ENCODE measurements around the gene DNAJB14. TPM values are rescaled to one million over a fixed set of nuclear protein-coding genes. Genes with fewer than 3 reads are reported as not detected.
A peak's percentile ranks its signal among the peaks of the same experiment; 100 is the strongest.

DNAJB14 gene
- total and polyA plus RNA-seq, 2 experiments from 2014 or later, result 24.9 to 27.3 TPM

DNA sequence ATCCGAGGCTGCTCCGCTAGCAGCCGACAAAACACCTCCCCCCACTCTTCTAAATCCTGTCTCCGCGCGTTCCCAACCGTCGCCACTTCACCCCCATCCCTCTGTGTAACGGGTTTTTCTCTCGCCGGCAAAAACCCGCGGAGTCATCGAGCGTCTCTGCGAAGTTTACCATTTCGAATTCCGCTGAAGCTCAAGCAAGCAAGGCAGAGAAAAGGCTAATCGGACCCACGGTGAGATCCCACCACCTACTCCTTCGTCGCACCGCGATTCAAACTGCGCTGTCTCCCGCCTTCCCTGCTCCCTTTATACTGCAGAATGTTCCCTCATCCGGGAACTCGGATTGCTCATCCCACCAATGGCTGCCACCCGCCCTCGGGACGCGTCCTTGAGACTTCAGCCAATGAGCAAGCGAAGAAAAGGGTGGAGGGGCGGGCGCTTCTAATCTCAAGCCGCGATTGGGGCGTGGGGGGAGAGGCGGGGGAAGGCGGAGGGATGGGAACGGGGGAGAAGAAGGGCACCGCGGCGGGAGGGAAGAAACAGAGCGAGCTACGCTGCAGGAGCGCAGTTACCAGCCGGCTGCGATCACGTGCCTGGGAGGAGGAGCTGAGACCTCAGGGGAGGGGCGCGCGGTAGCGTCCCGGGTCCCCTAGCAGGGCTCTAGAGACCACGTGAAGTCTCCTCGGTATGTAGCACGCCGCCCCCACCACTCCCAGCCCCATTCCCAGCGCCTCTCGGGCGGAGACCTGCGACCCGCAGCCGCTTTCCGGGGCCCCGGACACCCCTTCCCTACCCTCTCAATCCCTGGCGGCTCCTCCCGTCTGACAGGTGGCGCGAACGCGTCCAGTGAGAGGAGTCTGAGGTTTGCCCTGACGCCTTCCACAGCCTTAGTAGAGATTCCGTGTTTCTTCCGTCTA is 3.8 kb upstream of the DNAJB14 start, which contains the start of gene H2AZ1:
H2AZ1 (minus strand) TSS at position 277 of the 914 bp plus-strand sequence; CDS start at position 172, 105 bp downstream.
- Mint-ChIP-seq H3K36me3 (ENCODE audit: low read depth) (peaks cover 3% of the 10 kb centered on the region; the same call in 1 of the 3 replicates), H3K9me3 (no peaks in the 10 kb centered on the region)
- peak; percentile 64 for ATAC-seq

More for the DNA sequence above, 3.8 kb upstream of the DNAJB14 start, which contains the start of gene H2AZ1:
- DNase-seq (ENCODE audit: low spot score), result peak; percentile 99
- Histone ChIP-seq H3K4me2 (peak within 1 kb of the TSS; percentile 97), H3K9me2 (ENCODE audit: insufficient read depth) (no peaks in the 10 kb centered on the region), H3K4me3 (peak within 1 kb of the TSS; percentile 96), H3K36me3 (ENCODE audit: insufficient read depth) (peaks cover 12% of the 10 kb centered on the region), H4K20me1 (replicated peaks; ENCODE audit: insufficient read depth) (peaks cover 15% of the 10 kb centered on the region), H3K79me2 (replicated peaks; ENCODE audit: insufficient read depth) (peaks cover 34% of the 10 kb centered on the region), H2AFZ (peak within 1 kb of the TSS; percentile 94), H3K4me1 (ENCODE audit: insufficient read depth) (peaks cover 28% of the 10 kb centered on the region), H3K27ac (ENCODE audit: low read depth) (peak within 1 kb of the TSS; percentile 100), H3K27me3 (ENCODE audit: insufficient read depth) (no peaks in the 10 kb centered on the region), H3F3A (replicated peaks; ENCODE audit: low read depth) (peaks cover 29% of the 10 kb centered on the region)
- Mint-ChIP-seq H3K4me3 (no peak within 1 kb of the TSS), H3K27ac (no peak within 1 kb of the TSS), H3K4me1 (peaks cover 18% of the 10 kb centered on the region), H3K27me3 (ENCODE audit: insufficient read depth, low read depth, poor library complexity) (peaks cover 10% of the 10 kb centered on the region)
- TF ChIP-seq CREB1 (CRISPR knock-in tag; IDR thresholded peaks at IDR 0.05; ENCODE audit: low read depth) (peak; percentile 58; the same call in 1 of the 2 replicates), ZNF331 (CRISPR knock-in tag; IDR thresholded peaks at IDR 0.05; ENCODE audit: low read depth) (no peak), JUNB (IDR thresholded peaks at IDR 0.05; ENCODE audit: unreplicated experiment) (no peak), EZH2 (IDR thresholded peaks at IDR 0.05; ENCODE audit: low read depth, unreplicated experiment) (no peak), ZNF462 (CRISPR knock-in tag; IDR thresholded peaks at IDR 0.05) (no peak), ETS1 (IDR thresholded peaks at IDR 0.05) (peak; percentile 65; the same call in 1 of the 2 replicates), EZH2phosphoT487 (IDR thresholded peaks at IDR 0.05; ENCODE audit: unreplicated experiment) (no peak), ZNF114 (CRISPR knock-in tag; IDR thresholded peaks at IDR 0.05) (no peak), NANOG (IDR thresholded peaks at IDR 0.05; ENCODE audit: borderline replicate concordance) (no peak), STAT1 (IDR thresholded peaks at IDR 0.05; ENCODE audit: unreplicated experiment) (no peak), POLR2AphosphoS5 (IDR thresholded peaks at IDR 0.05; ENCODE audit: low read depth) (peak; percentile 100)
- TF ChIP-seq, protein P1, sequence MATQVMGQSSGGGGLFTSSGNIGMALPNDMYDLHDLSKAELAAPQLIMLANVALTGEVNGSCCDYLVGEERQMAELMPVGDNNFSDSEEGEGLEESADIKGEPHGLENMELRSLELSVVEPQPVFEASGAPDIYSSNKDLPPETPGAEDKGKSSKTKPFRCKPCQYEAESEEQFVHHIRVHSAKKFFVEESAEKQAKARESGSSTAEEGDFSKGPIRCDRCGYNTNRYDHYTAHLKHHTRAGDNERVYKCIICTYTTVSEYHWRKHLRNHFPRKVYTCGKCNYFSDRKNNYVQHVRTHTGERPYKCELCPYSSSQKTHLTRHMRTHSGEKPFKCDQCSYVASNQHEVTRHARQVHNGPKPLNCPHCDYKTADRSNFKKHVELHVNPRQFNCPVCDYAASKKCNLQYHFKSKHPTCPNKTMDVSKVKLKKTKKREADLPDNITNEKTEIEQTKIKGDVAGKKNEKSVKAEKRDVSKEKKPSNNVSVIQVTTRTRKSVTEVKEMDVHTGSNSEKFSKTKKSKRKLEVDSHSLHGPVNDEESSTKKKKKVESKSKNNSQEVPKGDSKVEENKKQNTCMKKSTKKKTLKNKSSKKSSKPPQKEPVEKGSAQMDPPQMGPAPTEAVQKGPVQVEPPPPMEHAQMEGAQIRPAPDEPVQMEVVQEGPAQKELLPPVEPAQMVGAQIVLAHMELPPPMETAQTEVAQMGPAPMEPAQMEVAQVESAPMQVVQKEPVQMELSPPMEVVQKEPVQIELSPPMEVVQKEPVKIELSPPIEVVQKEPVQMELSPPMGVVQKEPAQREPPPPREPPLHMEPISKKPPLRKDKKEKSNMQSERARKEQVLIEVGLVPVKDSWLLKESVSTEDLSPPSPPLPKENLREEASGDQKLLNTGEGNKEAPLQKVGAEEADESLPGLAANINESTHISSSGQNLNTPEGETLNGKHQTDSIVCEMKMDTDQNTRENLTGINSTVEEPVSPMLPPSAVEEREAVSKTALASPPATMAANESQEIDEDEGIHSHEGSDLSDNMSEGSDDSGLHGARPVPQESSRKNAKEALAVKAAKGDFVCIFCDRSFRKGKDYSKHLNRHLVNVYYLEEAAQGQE (IDR thresholded peaks at IDR 0.05; ENCODE audit: unreplicated experiment), result no peak
- TF ChIP-seq, protein P2, sequence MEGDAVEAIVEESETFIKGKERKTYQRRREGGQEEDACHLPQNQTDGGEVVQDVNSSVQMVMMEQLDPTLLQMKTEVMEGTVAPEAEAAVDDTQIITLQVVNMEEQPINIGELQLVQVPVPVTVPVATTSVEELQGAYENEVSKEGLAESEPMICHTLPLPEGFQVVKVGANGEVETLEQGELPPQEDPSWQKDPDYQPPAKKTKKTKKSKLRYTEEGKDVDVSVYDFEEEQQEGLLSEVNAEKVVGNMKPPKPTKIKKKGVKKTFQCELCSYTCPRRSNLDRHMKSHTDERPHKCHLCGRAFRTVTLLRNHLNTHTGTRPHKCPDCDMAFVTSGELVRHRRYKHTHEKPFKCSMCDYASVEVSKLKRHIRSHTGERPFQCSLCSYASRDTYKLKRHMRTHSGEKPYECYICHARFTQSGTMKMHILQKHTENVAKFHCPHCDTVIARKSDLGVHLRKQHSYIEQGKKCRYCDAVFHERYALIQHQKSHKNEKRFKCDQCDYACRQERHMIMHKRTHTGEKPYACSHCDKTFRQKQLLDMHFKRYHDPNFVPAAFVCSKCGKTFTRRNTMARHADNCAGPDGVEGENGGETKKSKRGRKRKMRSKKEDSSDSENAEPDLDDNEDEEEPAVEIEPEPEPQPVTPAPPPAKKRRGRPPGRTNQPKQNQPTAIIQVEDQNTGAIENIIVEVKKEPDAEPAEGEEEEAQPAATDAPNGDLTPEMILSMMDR (conservative IDR thresholded peaks at IDR 0.05; ENCODE audit: low read depth in 2 of 2), result no peak
